Measurements from ENCODE around the gene DEFB119. TPM values are rescaled to one million over a fixed set of nuclear protein-coding genes. Genes with fewer than 3 reads are reported as not detected.

DEFB119 gene
- polyA plus RNA-seq, 1 donor from 2014 or later, result not detected

GRCh38 chr20:31341470-31341869 is 48.9 kb downstream of the DEFB119 start:
- H3K9me2 ChIP-seq (ENCODE audit: insufficient read depth, low read length), result no peaks in the 10 kb centered on the region
- no peaks in the 10 kb centered on the region for H4K20me1 ChIP-seq (ENCODE audit: insufficient read depth)
- H3K9ac ChIP-seq (ENCODE audit: low read length), result no peak overlapping the region
- TF ChIP-seq EP300 (conservative IDR thresholded peaks at IDR 0.05; ENCODE audit: poor library complexity, severe bottlenecking) (no peak), RAD21 (conservative IDR thresholded peaks at IDR 0.05) (no peak), TAF1 (IDR thresholded peaks at IDR 0.05; ENCODE audit: low read depth) (no peak), EZH2 (IDR thresholded peaks at IDR 0.05; ENCODE audit: borderline replicate concordance, insufficient read depth, low read length, poor library complexity, severe bottlenecking) (no peak)
- no peaks in the 10 kb centered on the region for H3K27me3 ChIP-seq (ENCODE audit: insufficient read depth, low read depth, low read length)
- H3F3A ChIP-seq (ENCODE audit: insufficient read depth, low read length, poor library complexity, severe bottlenecking), result no peaks in the 10 kb centered on the region
- H3K4me3 ChIP-seq (ENCODE audit: low read length), result no peak overlapping the region
- no peaks in the 10 kb centered on the region for H3K36me3 ChIP-seq (ENCODE audit: insufficient read depth, low read length)
- H3K79me2 ChIP-seq (replicated peaks; ENCODE audit: insufficient read depth, low read length), result no peaks in the 10 kb centered on the region
- H3K4me2 ChIP-seq (ENCODE audit: low read length), result no peak overlapping the region
- H3K9me3 ChIP-seq (ENCODE audit: low read length), result peaks cover 7% of the 10 kb centered on the region
- H3K27ac ChIP-seq (ENCODE audit: low read length), result no peak overlapping the region
- no peak overlapping the region for H2AFZ ChIP-seq (ENCODE audit: low read depth, low read length)

GRCh38 chr20:31330893-31331292 is 59.5 kb downstream of the DEFB119 start:
- H3K9ac ChIP-seq (ENCODE audit: low read length), result no peak overlapping the region
- H3K27ac ChIP-seq (ENCODE audit: low read length), result no peak overlapping the region
- TF ChIP-seq TAF1 (IDR thresholded peaks at IDR 0.05; ENCODE audit: low read depth) (no peak), RAD21 (conservative IDR thresholded peaks at IDR 0.05) (no peak)
- TF ChIP-seq, protein P1, sequence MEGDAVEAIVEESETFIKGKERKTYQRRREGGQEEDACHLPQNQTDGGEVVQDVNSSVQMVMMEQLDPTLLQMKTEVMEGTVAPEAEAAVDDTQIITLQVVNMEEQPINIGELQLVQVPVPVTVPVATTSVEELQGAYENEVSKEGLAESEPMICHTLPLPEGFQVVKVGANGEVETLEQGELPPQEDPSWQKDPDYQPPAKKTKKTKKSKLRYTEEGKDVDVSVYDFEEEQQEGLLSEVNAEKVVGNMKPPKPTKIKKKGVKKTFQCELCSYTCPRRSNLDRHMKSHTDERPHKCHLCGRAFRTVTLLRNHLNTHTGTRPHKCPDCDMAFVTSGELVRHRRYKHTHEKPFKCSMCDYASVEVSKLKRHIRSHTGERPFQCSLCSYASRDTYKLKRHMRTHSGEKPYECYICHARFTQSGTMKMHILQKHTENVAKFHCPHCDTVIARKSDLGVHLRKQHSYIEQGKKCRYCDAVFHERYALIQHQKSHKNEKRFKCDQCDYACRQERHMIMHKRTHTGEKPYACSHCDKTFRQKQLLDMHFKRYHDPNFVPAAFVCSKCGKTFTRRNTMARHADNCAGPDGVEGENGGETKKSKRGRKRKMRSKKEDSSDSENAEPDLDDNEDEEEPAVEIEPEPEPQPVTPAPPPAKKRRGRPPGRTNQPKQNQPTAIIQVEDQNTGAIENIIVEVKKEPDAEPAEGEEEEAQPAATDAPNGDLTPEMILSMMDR (IDR thresholded peaks at IDR 0.05; ENCODE audit: poor library complexity, severe bottlenecking), result no peak
- H3K36me3 ChIP-seq (ENCODE audit: insufficient read depth, low read length), result no peaks in the 10 kb centered on the region
- no peaks in the 10 kb centered on the region for H3K9me3 ChIP-seq (ENCODE audit: low read length)
- H3K4me3 ChIP-seq (ENCODE audit: low read length), result no peak overlapping the region
- no peaks in the 10 kb centered on the region for H3K9me2 ChIP-seq (ENCODE audit: insufficient read depth, low read length)
- no peak overlapping the region for H3K4me2 ChIP-seq (ENCODE audit: low read length)
- H3K79me2 ChIP-seq (replicated peaks; ENCODE audit: insufficient read depth, low read length), result no peaks in the 10 kb centered on the region
- no peak overlapping the region for H2AFZ ChIP-seq (ENCODE audit: low read depth, low read length)
- no peaks in the 10 kb centered on the region for H4K20me1 ChIP-seq (ENCODE audit: insufficient read depth)
- H3K27me3 ChIP-seq (ENCODE audit: insufficient read depth, low read depth, low read length), result no peaks in the 10 kb centered on the region
- no peaks in the 10 kb centered on the region for H3F3A ChIP-seq (ENCODE audit: insufficient read depth, low read length, poor library complexity, severe bottlenecking)

Small RNA genes within 50 kb of the gene (small RNA-seq; reads per million reads assigned to genes)
- 0 reads per million in 3 experiments for gene DEFB117
- gene RF00561, result 0 to 0.08 (median 0.03) reads per million in 3 experiments
- gene RNA5SP480, result 0 reads per million in 3 experiments

Other genes starting within 250 kb of the DEFB119 start
- not detected in 2 replicates for gene DEFB115, start 132.9 kb downstream of the DEFB119 start, polyA plus RNA-seq
- not detected in 2 replicates for gene DEFB116, start 82.0 kb downstream of the DEFB119 start, polyA plus RNA-seq
- not detected in 2 replicates for gene DEFB118, start 22.0 kb downstream of the DEFB119 start, polyA plus RNA-seq
- not detected in 2 replicates for gene DEFB121, start 15.6 kb upstream of the DEFB119 start, polyA plus RNA-seq
- gene DEFB123, start 50.0 kb upstream of the DEFB119 start, polyA plus RNA-seq, result not detected in 2 replicates
- not detected in 2 replicates for gene DEFB124, start 84.5 kb upstream of the DEFB119 start, polyA plus RNA-seq
- gene REM1, start 84.7 kb upstream of the DEFB119 start, polyA plus RNA-seq, result not detected in 2 replicates
- gene HM13, start 123.9 kb upstream of the DEFB119 start, polyA plus RNA-seq, result 93.1 and 95.4 TPM in 2 replicates
- 26.3 and 30.6 TPM in 2 replicates for gene ID1, start 214.7 kb upstream of the DEFB119 start, polyA plus RNA-seq
- gene COX4I2, start 247.3 kb upstream of the DEFB119 start, polyA plus RNA-seq, result not detected in 2 replicates

Data from neural cell (in vitro differentiated cells).